ENCODE measurements around the gene DACT2.

The DACT2 gene

DNA sequence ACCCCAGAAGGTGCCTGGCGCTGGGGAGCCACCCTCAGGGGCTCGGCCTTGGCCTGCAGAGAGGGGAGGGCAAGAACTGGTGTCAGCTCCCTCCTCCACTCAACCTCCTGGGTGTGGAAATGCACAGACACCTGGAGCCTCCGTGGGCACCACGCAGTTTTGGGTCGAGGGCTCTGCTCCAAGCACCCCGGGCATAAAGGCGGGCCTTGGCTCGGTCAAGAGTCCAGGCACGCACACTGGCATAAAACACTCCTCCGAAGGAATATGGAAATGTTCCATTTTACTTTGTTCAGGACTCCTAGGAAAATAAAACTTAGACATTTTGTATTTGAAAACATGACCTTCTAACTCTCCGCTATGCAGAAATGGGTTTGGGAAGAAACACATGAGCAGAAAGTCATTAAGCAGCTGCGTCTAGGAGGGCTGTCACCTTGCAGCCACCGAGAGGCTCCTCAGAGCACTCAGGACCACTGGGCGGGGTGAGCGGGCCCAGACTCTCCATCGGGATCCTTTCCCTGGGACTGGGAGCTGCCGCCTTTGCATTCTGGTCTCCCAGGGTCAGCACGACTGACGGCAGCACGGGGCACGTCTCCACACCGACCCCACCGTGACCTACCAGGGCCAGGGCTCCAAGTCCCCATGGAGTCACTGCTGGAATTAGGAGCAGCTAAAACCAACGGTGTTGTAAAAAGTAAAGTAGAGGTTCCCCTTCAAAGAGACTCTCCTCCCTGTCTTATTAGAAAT, 46.0 kb upstream of the DACT2 start:
- DNase-seq (ENCODE audit: low read depth) = no peak
- TF ChIP-seq, protein P1, sequence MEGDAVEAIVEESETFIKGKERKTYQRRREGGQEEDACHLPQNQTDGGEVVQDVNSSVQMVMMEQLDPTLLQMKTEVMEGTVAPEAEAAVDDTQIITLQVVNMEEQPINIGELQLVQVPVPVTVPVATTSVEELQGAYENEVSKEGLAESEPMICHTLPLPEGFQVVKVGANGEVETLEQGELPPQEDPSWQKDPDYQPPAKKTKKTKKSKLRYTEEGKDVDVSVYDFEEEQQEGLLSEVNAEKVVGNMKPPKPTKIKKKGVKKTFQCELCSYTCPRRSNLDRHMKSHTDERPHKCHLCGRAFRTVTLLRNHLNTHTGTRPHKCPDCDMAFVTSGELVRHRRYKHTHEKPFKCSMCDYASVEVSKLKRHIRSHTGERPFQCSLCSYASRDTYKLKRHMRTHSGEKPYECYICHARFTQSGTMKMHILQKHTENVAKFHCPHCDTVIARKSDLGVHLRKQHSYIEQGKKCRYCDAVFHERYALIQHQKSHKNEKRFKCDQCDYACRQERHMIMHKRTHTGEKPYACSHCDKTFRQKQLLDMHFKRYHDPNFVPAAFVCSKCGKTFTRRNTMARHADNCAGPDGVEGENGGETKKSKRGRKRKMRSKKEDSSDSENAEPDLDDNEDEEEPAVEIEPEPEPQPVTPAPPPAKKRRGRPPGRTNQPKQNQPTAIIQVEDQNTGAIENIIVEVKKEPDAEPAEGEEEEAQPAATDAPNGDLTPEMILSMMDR (conservative IDR thresholded peaks at IDR 0.05; ENCODE audit: control insufficient read depth, insufficient read depth, low read depth, low read length) = no peak
- no peak overlapping the region for H3K4me3 ChIP-seq (ENCODE audit: control insufficient read depth, low read depth, low read length)

DNA sequence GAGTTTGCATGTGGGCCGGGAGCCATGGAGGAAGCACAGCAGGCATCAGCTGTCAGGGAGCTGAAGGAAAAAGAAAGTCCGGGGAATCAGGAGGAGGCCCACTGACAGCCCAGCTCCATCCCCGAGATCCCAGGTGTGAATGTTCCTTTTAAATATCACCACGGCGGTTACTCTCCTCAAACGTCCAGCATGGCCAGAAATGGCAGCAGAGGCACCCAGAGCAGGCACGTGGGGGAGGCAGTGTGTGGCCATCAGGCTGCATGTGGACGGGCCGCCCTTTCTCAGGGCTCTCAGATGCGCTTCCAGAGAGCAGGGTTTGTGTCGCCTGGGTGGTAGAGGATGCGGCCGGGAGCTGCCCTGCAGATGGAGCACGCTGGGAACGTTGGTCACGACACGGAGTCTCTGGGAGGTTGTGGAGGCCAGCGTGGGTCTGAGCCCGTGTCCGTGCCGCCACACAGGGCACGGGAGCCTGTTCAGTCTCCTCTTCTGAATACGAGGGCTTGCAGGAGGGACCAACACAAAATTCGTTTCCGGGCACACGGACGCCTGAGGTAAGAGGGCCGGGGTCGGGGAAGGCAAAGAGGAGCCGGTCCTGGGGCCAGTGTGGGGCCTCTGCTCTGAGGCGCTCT, 45.3 kb upstream of the DACT2 start:
- no peak for DNase-seq (ENCODE audit: low read depth)
- TF ChIP-seq, protein P1 (conservative IDR thresholded peaks at IDR 0.05; ENCODE audit: control insufficient read depth, insufficient read depth, low read depth, low read length) = no peak

DNA sequence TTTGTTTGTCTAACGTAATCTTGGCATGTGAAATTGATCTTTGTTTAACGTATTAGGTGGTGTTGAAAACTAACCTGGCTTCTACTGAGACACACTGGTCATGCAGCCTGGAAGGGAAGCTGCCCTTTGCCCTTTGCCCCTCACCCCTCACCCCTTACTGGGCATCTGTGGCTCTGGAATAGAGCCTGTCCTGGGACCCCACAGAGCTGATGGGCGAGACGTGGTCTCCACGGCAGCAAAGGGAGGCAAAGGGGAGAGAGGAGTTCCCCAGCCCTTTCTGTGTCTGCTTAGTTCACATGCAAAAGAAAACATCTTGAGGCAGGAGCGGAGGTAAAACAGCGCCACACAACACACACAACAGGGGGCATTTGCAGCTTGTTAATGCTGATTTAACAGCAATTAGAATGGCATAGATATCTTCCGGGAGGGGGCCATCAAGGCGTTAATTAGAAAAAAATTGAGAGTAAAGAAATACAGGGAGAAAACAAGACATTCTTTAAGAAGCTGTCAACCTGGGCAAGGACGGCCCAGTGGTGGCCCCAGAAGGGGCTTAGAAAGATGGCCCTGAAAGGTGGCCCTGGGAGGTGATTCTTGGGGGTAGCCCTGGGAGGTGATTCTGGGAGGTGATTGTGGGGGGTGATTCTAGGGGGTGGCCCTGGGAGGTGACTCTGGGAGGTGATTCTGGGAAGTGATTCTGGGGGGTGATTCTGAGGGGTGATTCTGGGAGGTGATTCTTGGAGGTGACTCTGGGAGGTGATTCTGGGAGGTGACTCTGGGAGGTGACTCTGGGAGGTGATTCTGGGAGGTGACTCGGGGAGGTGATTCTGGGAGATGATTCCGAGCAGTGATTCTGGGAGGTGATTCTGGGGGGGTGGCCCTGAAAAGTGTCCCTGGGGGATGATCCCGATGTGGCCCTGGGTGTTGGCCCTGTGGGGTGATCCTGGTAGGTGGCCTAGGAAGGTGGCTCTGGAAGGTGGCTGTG, 44.5 kb upstream of the DACT2 start:
- TF ChIP-seq, protein P1 (conservative IDR thresholded peaks at IDR 0.05; ENCODE audit: control insufficient read depth, insufficient read depth, low read depth, low read length) = no peak
- no peak for DNase-seq (ENCODE audit: low read depth)
- H3K4me3 ChIP-seq (ENCODE audit: control insufficient read depth, low read depth, low read length) = no peak overlapping the region

More for the DNA sequence above, 45.3 kb upstream of the DACT2 start:
- H3K4me3 ChIP-seq (ENCODE audit: control insufficient read depth, low read depth, low read length) = no peak overlapping the region

DNA sequence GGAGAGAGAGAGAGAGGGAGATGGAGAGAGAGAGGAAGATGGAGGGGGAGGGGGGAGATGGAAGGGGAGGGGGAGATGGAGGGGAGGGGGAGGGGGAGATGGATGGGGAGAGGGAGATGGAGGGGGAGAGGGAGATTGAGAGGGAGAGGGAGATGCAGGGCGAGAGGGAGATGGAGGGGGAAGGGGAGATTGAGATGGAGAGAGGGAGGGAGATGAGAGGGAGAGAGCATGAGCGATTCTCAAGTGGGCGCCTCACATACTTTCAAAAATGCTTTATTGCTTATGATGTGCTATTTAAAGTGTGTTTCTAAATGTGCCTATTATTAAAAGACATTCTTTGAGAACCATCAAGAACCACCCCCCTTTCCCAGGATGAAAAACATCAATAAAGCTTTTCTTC, 43.7 kb upstream of the DACT2 start:
- no peak overlapping the region for H3K4me3 ChIP-seq (ENCODE audit: control insufficient read depth, low read depth, low read length)
- TF ChIP-seq, protein P1 (conservative IDR thresholded peaks at IDR 0.05; ENCODE audit: control insufficient read depth, insufficient read depth, low read depth, low read length) = no peak

DNA sequence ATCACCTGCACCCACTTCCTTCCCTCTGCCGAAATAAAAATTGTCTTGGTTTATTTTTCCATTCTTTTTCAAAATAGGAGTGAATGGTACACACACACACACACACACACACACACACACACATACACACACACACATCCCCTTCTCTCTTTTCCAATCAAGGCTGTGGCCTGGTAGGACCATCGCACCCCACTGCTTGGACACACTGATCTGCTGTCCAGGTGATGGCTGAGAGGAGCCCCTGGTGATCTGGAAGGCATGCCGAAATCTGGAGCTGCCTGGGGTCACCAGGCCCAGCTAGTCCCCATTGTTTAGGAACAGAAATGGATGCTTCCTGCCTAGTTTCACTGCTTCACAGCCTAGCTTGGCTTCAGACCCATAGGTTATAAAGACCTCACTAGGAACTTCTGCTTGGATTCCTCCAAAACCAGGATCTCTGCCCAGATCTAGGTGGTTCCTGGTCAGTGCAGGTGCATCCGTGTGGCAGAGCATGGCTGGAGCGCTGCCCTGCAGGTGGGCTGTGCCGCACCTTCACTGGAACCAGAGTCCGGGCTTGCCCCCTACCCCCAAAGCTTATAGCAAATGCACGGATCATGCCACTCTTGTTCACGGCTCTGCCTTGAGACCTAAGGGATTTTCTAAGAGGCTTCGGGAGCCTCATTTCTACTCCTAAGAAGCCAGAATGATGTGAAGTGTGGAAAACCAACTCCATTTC, 42.9 kb upstream of the DACT2 start:
- no peak overlapping the region for H3K4me3 ChIP-seq (ENCODE audit: control insufficient read depth, low read depth, low read length)
- DNase-seq (ENCODE audit: low read depth) = no peak
- TF ChIP-seq, protein P1 (conservative IDR thresholded peaks at IDR 0.05; ENCODE audit: control insufficient read depth, insufficient read depth, low read depth, low read length) = no peak

More for the DNA sequence above, 43.7 kb upstream of the DACT2 start:
- no peak for DNase-seq (ENCODE audit: low read depth)

DNA sequence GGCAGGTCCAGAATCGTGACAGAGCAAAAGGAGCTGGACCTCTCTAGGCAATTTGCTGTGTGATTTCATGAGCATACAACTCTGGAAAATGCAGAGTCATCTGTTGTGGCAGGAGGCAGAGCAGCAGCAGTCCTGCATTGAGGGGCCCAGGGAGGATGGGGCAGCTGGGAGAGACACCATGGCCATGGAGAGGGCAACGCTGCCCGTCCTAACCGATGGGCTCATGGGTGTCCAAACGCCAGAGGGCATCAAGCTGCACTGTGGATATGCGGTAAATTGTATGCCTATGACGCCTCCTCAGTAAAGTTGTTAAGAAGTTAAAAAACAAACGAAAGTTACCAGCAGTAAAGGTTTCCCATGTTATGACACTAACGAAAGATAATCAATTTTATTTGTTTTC, 42.2 kb upstream of the DACT2 start:
- DNase-seq (ENCODE audit: low read depth) = no peak
- H3K4me3 ChIP-seq (ENCODE audit: control insufficient read depth, low read depth, low read length) = no peak overlapping the region
- TF ChIP-seq, protein P1 (conservative IDR thresholded peaks at IDR 0.05; ENCODE audit: control insufficient read depth, insufficient read depth, low read depth, low read length) = no peak
